HG03103 (cell line): ENCODE data around the gene CFHR1.

ENCODE experiments used
- ATAC-seq: cut with Tn5 transposase; IDR thresholded peaks from one replicate; pipeline ENCODE4 v1.9.1; 2021; ENCODE audit warnings: low read depth; ENCODE audit not compliant: unreplicated experiment

Gene CFHR1

GRCh38 chr1:196873385-196873784 is 53.9 kb downstream of the CFHR1 start:
- ATAC-seq = no peak

- no peak for ATAC-seq
Measured at GRCh38 chr1:196875935-196876334, 56.4 kb downstream of the CFHR1 start.

GRCh38 chr1:196877964-196878363 is 58.4 kb downstream of the CFHR1 start:
- no peak for ATAC-seq
